Loucy (cell line): Measurements from ENCODE around the gene EME1.

ENCODE experiments used
- CTCF ChIP-seq: fragments of 200-600 bp; sonication (generic); conservative IDR thresholded peaks from 2 replicates; pipeline ENCODE4 v1.5.1; 2014; ENCODE audit warnings: mild to moderate bottlenecking, antibody characterized with exemption, low read length
- EZH2phosphoT487 ChIP-seq: fragments of 200-600 bp; IDR thresholded peaks from 2 replicates; pipeline ENCODE4 v1.6.1; 2018; ENCODE audit warnings: antibody characterized with exemption, mild to moderate bottlenecking, moderate library complexity, borderline replicate concordance

GRCh38 chr17:50381920-50382319 lies 8.9 kb downstream of the EME1 start:
- TF ChIP-seq CTCF (no peak), EZH2phosphoT487 (no peak)
